Stimulated activated CD8-positive, alpha-beta memory T cell treated with anti-CD3 and anti-CD28 coated beads, Interleukin-12 subunit alpha, Interleukin-12 subunit beta, amount 100 ng/mL, for 1 hour (primary cell): Measurements from ENCODE around the gene ZBTB2.
A peak's percentile ranks its signal among the peaks of the same experiment; 100 is the strongest.

Experiments
- DNase-seq: peaks from one replicate; pipeline ENCODE4 v3.0.0-alpha.2; 2020; ENCODE audit warnings: low read depth

The ZBTB2 gene, protein sequence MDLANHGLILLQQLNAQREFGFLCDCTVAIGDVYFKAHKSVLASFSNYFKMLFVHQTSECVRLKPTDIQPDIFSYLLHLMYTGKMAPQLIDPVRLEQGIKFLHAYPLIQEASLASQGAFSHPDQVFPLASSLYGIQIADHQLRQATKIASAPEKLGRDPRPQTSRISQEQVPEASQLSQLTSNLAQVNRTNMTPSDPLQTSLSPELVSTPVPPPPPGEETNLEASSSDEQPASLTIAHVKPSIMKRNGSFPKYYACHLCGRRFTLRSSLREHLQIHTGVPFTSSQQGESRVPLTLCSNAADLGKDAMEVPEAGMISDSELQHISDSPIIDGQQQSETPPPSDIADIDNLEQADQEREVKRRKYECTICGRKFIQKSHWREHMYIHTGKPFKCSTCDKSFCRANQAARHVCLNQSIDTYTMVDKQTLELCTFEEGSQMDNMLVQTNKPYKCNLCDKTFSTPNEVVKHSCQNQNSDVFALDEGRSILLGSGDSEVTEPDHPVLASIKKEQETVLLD

DNA sequence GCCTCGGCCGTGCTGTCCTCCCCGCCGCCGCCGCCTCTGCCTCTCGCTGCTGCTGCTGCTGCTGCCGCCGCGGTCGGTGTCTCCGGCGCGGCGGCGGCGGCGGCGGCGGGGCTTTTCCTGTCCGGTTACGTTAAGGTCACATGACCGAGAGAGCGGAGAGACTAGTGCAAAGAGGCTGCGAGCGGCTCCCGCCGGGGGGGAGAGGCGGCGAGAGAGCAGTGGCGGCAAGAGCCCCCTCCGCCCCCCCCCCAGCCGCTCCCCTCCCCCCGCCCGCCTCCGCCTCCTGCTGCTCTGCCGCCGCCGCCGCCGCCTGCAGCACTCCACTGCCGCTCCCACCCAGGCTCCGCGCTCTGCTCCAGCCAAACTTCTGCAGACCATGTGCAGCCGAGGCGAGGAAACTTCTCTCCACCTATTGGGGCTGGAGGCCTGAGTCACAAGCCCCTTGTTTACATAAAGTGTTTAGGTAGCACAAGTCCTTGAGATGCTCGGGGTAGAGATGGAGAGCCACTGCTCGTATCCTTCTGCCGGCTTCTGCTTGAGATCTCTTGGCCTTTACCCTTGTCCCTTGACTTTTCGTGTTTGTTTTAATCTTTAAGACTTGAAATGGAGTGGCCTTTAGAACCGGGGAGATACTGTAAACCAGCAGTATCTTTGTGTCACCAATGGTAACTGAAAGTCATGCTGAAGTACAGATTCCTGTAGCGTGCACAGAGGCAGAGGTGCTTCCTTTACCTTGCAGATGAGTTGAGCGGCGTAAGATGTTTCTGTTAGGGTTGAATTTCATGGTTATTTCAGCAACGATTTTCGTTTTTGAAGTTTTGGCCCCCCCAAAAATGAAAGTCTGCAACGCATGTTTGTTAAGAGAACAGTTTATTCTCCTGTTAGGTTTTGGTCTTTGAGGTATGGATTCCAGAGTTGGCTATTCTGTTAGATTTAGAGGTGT, at the start of gene ZBTB2:
TSS of gene ZBTB2 (minus strand) at position 89 of the 943 bp plus-strand sequence. CDS start 17,922 bp downstream, outside the sequence.
- peak; percentile 42 for DNase-seq

- DNase-seq = no peak
These were observed 49.6 kb upstream of the ZBTB2 start for GRCh38 chr6:151440930-151441329.

- DNase-seq = no peak
These were observed 49.1 kb upstream of the ZBTB2 start for GRCh38 chr6:151440498-151440897.

GRCh38 chr6:151437401-151437800, 46.0 kb upstream of the ZBTB2 start:
- no peak for DNase-seq

GRCh38 chr6:151436802-151437201, 45.4 kb upstream of the ZBTB2 start:
- no peak for DNase-seq

DNA sequence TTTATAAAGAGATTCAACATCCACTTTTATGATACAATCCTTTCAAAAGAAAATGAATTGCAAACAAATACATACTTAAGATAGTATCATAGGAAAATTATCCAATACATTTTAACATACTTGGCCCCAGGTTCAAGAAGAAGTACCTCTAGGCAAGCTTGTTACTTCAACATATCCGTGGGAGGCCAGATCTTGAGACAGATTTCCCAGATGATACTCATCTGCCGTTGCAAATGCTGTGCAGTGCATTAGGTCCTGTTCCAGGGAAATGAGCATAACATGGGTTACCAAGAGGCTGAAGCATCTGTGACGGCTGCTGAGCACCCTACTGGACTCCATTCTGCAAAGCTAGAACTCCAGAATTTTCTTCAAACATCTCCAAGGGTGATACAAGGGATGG, 44.9 kb upstream of the ZBTB2 start:
- DNase-seq = no peak

GRCh38 chr6:151434369-151434768, 43.0 kb upstream of the ZBTB2 start:
- DNase-seq = no peak

- no peak for DNase-seq
These were observed 41.3 kb upstream of the ZBTB2 start for GRCh38 chr6:151432651-151433050.

- DNase-seq = no peak
These were observed 40.0 kb upstream of the ZBTB2 start for GRCh38 chr6:151431337-151431736.

- no peak for DNase-seq
These were observed 39.5 kb upstream of the ZBTB2 start for GRCh38 chr6:151430886-151431285.

DNA sequence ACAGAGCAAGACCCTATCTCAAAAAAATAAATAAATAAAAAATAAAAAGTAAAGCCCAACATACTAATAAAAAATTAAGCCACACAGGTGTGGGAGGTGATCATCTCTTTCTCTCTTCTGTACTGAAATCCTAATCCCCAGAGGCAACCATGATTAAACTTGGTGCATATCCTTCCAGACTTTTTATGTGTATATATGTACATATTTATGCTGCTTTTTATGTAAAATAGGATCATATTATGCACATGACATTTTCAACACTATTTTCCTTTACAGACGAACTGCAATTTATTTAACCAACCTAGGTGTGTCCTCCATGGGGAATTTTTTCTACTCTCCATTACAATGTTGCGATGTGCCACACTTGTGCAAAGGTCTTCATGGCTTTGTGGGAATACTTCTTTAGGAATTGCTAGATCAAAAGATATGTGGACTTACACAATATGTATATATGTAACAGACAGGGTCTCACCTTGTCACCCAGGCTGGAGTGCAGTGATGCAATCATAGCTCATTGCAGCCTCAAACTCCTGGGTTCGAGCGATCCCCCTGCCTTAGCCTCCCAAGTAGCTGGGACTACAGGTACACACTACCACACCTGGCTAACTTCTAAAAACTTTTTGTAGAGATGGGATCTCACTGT, 36.9 kb upstream of the ZBTB2 start:
- no peak for DNase-seq

DNA sequence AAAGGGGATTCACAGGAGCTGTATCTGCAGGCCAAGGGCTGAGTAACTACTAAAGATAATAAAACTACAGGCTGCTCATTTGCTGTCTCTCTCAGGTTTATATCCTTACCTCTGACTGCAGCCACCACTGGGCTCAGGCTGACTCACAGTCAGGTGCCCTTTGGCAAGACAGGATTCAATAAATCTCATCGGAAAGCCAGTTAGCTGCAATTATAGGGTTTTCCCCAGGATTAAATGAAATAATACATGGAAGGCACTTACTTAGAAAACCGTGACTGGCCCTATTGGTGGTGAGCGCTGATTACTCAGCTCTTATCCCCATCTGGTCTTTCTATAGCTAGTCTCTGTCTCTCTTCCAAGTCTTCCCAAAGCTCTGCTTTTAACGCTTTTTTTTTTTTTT, 34.2 kb upstream of the ZBTB2 start:
- DNase-seq = no peak

DNA sequence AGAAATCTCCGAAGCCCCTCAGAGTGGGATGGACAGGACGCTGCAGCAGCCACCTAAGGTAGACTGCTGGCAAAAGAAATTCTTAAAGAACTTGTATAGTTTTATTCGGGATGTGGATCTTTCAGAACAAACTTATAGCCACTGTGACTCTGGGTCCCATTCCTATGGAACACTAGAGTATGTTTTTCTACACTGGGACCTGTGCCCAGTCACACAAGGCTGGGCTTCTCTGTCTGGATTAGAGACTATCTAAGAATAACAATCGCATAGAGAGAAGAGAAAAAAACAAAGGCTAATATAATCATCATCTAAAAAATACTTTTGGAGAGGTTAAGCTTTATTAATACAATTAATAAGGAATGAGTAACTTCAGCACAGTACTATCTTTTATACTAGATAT, 31.6 kb upstream of the ZBTB2 start:
- DNase-seq = no peak

GRCh38 chr6:151417477-151417876, 26.1 kb upstream of the ZBTB2 start:
- no peak for DNase-seq

GRCh38 chr6:151414641-151415260, 23.4 kb upstream of the ZBTB2 start:
- DNase-seq = no peak

GRCh38 chr6:151413372-151414145, 22.2 kb upstream of the ZBTB2 start:
- DNase-seq = peak; percentile 42

DNA sequence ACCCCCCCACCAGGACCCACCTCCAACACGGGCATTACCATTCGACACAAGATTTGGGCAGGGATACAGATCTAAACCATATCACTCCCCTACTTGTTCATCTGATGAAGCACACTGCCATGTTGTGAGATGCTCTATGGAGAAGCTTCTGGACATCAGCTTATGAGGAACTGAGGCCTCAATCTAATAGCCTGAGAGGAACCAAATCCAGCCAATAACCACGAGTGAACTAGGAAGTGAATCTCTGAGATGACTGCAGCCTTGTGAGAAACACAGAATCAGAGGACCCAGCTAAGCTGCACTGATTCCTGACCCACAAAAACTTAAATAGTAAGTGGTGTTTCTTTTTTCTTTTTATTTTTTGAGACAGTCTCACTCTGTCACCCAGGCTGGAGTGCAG, 21.6 kb upstream of the ZBTB2 start:
- no peak for DNase-seq

DNA sequence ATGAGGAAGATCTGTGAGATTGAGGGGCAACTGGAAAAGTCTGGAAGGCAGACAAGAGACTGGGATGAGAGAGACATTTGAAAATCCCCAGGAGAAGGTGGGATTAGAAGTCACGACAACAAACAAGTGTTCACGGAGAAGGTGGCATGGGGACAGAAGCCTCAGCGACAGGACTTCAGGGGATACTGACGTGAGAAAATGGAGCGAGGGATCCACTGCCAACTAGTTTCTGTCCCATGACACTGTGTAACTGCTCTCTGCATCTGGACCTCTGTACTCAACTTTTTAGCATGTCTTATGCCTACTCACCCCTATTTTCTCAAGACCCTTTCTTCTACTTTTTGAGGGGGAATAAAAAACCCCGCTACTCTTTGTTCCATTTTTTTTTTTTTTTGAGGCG, 18.3 kb upstream of the ZBTB2 start:
- DNase-seq = no peak

- no peak for DNase-seq
These were observed 17.9 kb upstream of the ZBTB2 start for GRCh38 chr6:151409260-151409659.

GRCh38 chr6:151408858-151409257, 17.5 kb upstream of the ZBTB2 start:
- DNase-seq = no peak

DNA sequence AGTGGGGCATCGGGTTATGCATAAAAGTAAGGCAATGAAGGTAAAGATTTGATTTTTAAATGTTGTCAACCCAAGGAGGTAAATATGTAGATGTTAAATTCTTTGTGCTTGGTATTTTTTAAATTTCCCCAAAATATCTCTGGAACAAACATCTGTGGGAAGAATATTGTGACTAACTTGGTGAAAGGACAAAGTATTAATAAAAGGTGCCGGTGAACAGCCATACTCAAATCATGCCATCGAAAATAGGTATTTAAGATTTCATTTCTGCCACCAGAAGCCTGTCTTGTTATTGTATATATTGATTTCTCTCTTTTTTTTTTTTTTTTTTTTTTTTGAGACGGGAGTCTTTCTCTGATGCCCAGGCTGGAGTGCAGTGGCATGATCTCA, 12.6 kb upstream of the ZBTB2 start:
- DNase-seq = no peak
